ENCODE measurements around the gene ZFP57.

Gene ZFP57

DNA sequence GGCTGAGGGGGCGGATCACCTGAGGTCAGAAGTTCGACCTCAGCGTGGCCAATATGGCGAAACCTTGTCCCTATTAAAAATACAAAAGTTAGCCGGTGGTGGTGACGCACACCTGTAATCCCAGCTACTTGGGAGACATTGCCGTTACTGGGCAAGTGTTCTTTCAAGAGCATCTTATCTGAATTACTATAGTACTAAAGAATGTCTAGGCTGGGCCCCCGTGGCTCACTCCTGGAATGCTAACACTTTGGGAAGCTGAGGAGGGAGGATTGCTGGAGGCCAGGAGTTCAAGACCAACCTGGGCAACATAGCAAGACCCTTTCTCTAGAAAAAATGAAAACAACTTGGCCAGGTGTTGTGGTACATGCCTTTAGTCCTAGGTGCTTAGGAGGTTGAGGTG is 859 bp upstream of the ZFP57 start:
- Histone ChIP-seq H3K4me3 (ENCODE audit: low read depth in 1 of 2, low read length in 1 of 2) (no peak overlapping the region), H3K27me3 (peaks cover 33% of the 10 kb centered on the region), H3K27ac (no peak overlapping the region), H3K36me3 (no peaks in the 10 kb centered on the region), H3K9me3 (no peaks in the 10 kb centered on the region), H3K4me1 (ENCODE audit: control insufficient read depth in 1 of 2, insufficient read depth in 1 of 2, low read depth in 1 of 2, low read length in 1 of 2) (no peaks in the 10 kb centered on the region)
- TF ChIP-seq, protein P1, sequence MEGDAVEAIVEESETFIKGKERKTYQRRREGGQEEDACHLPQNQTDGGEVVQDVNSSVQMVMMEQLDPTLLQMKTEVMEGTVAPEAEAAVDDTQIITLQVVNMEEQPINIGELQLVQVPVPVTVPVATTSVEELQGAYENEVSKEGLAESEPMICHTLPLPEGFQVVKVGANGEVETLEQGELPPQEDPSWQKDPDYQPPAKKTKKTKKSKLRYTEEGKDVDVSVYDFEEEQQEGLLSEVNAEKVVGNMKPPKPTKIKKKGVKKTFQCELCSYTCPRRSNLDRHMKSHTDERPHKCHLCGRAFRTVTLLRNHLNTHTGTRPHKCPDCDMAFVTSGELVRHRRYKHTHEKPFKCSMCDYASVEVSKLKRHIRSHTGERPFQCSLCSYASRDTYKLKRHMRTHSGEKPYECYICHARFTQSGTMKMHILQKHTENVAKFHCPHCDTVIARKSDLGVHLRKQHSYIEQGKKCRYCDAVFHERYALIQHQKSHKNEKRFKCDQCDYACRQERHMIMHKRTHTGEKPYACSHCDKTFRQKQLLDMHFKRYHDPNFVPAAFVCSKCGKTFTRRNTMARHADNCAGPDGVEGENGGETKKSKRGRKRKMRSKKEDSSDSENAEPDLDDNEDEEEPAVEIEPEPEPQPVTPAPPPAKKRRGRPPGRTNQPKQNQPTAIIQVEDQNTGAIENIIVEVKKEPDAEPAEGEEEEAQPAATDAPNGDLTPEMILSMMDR (IDR thresholded peaks at IDR 0.05) = no peak

- H3K4me3 ChIP-seq (ENCODE audit: low read depth in 1 of 2, low read length in 1 of 2) = no peak overlapping the region
- no peaks in the 10 kb centered on the region for H3K9me3 ChIP-seq
Observed at GRCh38 chr6:29680416-29680815, 536 bp downstream of the ZFP57 start.

DNA sequence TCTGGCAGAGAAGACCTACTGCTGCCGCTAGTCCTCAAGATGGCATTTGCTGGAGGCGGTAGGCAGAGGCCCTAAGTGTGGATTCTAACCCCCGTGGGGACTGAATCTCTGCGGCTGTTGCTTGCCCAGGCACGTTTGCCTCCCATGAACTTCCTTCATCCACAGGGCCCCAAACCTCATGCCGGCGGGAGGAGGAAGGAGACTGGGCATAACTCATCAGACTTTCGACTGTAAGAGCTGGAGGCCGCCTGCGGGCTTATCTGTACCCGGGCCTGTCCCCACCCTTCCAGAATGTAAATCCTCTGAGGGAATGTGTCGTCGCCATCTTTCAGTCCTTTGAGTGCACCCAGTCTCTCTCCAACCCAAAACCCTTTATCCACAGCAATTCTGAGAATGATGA is 990 bp downstream of the ZFP57 start:
- peaks cover 16% of the 10 kb centered on the region for H3K27me3 ChIP-seq
- no peaks in the 10 kb centered on the region for H3K36me3 ChIP-seq
- H3K9me3 ChIP-seq = no peaks in the 10 kb centered on the region
- no peak overlapping the region for H3K27ac ChIP-seq
- TF ChIP-seq, protein P1 (IDR thresholded peaks at IDR 0.05) = no peak
- H3K4me3 ChIP-seq (ENCODE audit: low read depth in 1 of 2, low read length in 1 of 2) = no peak overlapping the region
- H3K4me1 ChIP-seq (ENCODE audit: control insufficient read depth in 1 of 2, insufficient read depth in 1 of 2, low read depth in 1 of 2, low read length in 1 of 2) = no peaks in the 10 kb centered on the region

More at GRCh38 chr6:29680416-29680815, 536 bp downstream of the ZFP57 start:
- no peaks in the 10 kb centered on the region for H3K4me1 ChIP-seq (ENCODE audit: control insufficient read depth in 1 of 2, insufficient read depth in 1 of 2, low read depth in 1 of 2, low read length in 1 of 2)
- TF ChIP-seq, protein P1 (IDR thresholded peaks at IDR 0.05) = no peak
- no peaks in the 10 kb centered on the region for H3K36me3 ChIP-seq
- H3K27ac ChIP-seq = no peak overlapping the region
- peaks cover 19% of the 10 kb centered on the region for H3K27me3 ChIP-seq

- TF ChIP-seq, protein P1 (IDR thresholded peaks at IDR 0.05) = no peak
- Histone ChIP-seq H3K36me3 (no peaks in the 10 kb centered on the region), H3K4me3 (ENCODE audit: low read depth in 1 of 2, low read length in 1 of 2) (no peak overlapping the region), H3K4me1 (ENCODE audit: control insufficient read depth in 1 of 2, insufficient read depth in 1 of 2, low read depth in 1 of 2, low read length in 1 of 2) (no peaks in the 10 kb centered on the region), H3K27me3 (no peaks in the 10 kb centered on the region), H3K27ac (no peak overlapping the region), H3K9me3 (no peaks in the 10 kb centered on the region)
Observed at GRCh38 chr6:29678114-29678513, 2.8 kb downstream of the ZFP57 start.

- no peaks in the 10 kb centered on the region for H3K9me3 ChIP-seq
- H3K36me3 ChIP-seq = no peaks in the 10 kb centered on the region
- no peak overlapping the region for H3K27ac ChIP-seq
- H3K4me3 ChIP-seq (ENCODE audit: low read depth in 1 of 2, low read length in 1 of 2) = no peak overlapping the region
- no peaks in the 10 kb centered on the region for H3K27me3 ChIP-seq
- TF ChIP-seq, protein P1 (IDR thresholded peaks at IDR 0.05) = no peak
- no peaks in the 10 kb centered on the region for H3K4me1 ChIP-seq (ENCODE audit: control insufficient read depth in 1 of 2, insufficient read depth in 1 of 2, low read depth in 1 of 2, low read length in 1 of 2)
Observed at GRCh38 chr6:29676981-29677601, 3.9 kb downstream of the ZFP57 start.
